ENCODE data around the gene TTC28. TPM values are rescaled to one million over a fixed set of nuclear protein-coding genes. Genes with fewer than 3 reads are reported as not detected.

TTC28 gene
- total RNA-seq, 6 experiments from 2014 or later, result 10.8 to 18.9 (median 13.6) TPM

- no peak for DNase-seq
Observed at GRCh38 chr22:27975381-27976013, 704.1 kb downstream of the TTC28 start.

GRCh38 chr22:27973846-27974245 lies 705.8 kb downstream of the TTC28 start:
- Mint-ChIP-seq H3K27ac (no peak overlapping the region), H3K36me3 (ENCODE audit: low read depth) (peaks cover 16% of the 10 kb centered on the region)
- DNase-seq, result no peak

More at GRCh38 chr22:27975381-27976013, 704.1 kb downstream of the TTC28 start:
- Mint-ChIP-seq H3K27me3 (ENCODE audit: insufficient read depth) (no peaks in the 10 kb centered on the region), H3K27ac (no peak overlapping the region), H3K4me3 (no peak overlapping the region), H3K36me3 (ENCODE audit: low read depth) (peaks cover 8% of the 10 kb centered on the region), H3K4me1 (ENCODE audit: low read depth) (peaks cover 33% of the 10 kb centered on the region), H3K9me3 (no peaks in the 10 kb centered on the region; the same call in 1 of the 2 replicates)
- no peak for TF ChIP-seq CTCF (IDR thresholded peaks at IDR 0.05)

GRCh38 chr22:27972732-27973698 lies 706.6 kb downstream of the TTC28 start:
- Mint-ChIP-seq H3K27ac (no peak overlapping the region), H3K36me3 (ENCODE audit: low read depth) (peaks cover 16% of the 10 kb centered on the region), H3K4me3 (no peak overlapping the region), H3K4me1 (ENCODE audit: low read depth) (peaks cover 50% of the 10 kb centered on the region), H3K27me3 (ENCODE audit: insufficient read depth) (no peaks in the 10 kb centered on the region), H3K9me3 (no peaks in the 10 kb centered on the region; the same call in 1 of the 2 replicates)
- TF ChIP-seq CTCF (IDR thresholded peaks at IDR 0.05), result no peak
- no peak for DNase-seq

More at GRCh38 chr22:27973846-27974245, 705.8 kb downstream of the TTC28 start:
- Mint-ChIP-seq H3K4me3 (no peak overlapping the region), H3K4me1 (ENCODE audit: low read depth) (peaks cover 50% of the 10 kb centered on the region), H3K9me3 (no peaks in the 10 kb centered on the region; the same call in 1 of the 2 replicates), H3K27me3 (ENCODE audit: insufficient read depth) (no peaks in the 10 kb centered on the region)
- TF ChIP-seq CTCF (IDR thresholded peaks at IDR 0.05), result no peak

DNA sequence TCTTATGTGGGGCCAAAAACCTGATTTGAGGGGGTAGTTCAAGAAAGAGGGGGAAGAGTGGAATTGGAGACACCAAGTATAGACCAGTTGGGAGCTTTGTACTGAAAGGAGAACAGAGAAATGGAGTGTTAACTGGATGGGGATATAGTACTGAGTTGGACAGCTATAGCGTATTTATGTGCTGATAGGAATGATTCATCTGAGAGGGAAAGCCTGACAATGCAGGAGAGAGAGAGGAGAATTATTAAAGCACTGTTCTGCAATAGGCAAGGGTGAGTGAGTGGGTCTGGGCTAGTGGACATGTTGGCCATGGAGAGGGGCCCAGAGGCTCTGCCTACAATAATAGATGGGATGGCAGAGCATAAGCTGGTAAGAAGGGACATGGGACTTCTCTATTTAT lies 707.7 kb downstream of the TTC28 start:
- Mint-ChIP-seq H3K27me3 (ENCODE audit: insufficient read depth) (no peaks in the 10 kb centered on the region), H3K9me3 (no peaks in the 10 kb centered on the region; the same call in 1 of the 2 replicates), H3K4me1 (ENCODE audit: low read depth) (peaks cover 50% of the 10 kb centered on the region), H3K27ac (no peak overlapping the region), H3K36me3 (ENCODE audit: low read depth) (peaks cover 16% of the 10 kb centered on the region), H3K4me3 (no peak overlapping the region)
- TF ChIP-seq CTCF (IDR thresholded peaks at IDR 0.05), result no peak
- no peak for DNase-seq

DNA sequence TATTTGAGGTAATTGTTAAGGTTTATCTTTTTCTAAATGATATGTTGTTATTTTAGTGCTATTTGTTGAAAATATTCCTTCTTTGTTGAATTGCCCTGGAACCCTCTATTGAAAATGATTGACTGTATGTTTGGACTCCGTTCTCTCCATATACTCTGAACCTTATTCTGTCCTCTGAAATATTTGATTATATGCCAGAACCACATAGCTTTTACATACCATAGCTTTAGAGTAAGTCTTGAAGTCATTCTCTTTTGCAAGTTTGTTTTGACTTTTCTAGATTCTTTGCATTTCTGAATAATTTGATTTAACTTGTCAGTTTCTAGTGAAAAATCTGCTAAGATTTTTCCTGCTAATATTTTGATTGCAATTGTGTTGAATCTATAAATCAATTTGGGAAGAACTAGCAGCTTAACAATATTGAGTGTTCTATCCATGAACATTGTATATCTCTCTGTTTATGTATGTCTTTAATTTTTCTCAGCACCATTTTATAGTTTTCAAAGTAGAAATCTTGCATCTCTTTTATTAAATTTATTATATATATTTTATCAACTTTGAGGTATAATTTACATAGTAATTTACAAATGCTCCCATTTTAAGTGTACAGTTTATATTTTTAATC lies 708.9 kb downstream of the TTC28 start:
- Mint-ChIP-seq H3K27ac (no peak overlapping the region), H3K4me1 (ENCODE audit: low read depth) (peaks cover 54% of the 10 kb centered on the region), H3K27me3 (ENCODE audit: insufficient read depth) (no peaks in the 10 kb centered on the region), H3K36me3 (ENCODE audit: low read depth) (peaks cover 16% of the 10 kb centered on the region), H3K4me3 (peak overlapping the region; percentile 18; the same call in 1 of the 2 replicates), H3K9me3 (no peaks in the 10 kb centered on the region; the same call in 1 of the 2 replicates)
- TF ChIP-seq CTCF (IDR thresholded peaks at IDR 0.05), result no peak
- DNase-seq, result peak; percentile 11
